GM18867 (cell line): ENCODE results near the gene CDK11B.
"Not testable (repeated sequence)": the region's sequence is repeated elsewhere in the genome, so short reads cannot be mapped to it uniquely, and the experiment has no call there.

ENCODE experiments used
- ATAC-seq: cut with Tn5 transposase; IDR thresholded peaks from one replicate; pipeline ENCODE4 v1.9.1; 2021; ENCODE audit warnings: mild to moderate bottlenecking, moderate library complexity; ENCODE audit not compliant: unreplicated experiment

CDK11B gene

GRCh38 chr1:1600861-1601563 lies 57.8 kb downstream of the CDK11B start:
- ATAC-seq, result no peak

GRCh38 chr1:1599935-1600860 lies 58.6 kb downstream of the CDK11B start, which contains the start of gene FNDC10:
TSS of gene FNDC10 (minus strand) at chr1:1600135. CDS start at chr1:1600015, 120 bp downstream.
- no peak for ATAC-seq

GRCh38 chr1:1599030-1599934 lies 59.5 kb downstream of the CDK11B start:
- no peak for ATAC-seq

- no peak for ATAC-seq
Measured at GRCh38 chr1:1598720-1599029, 60.1 kb downstream of the CDK11B start.

GRCh38 chr1:1598051-1598719 lies 60.6 kb downstream of the CDK11B start:
- no peak for ATAC-seq

GRCh38 chr1:1597275-1597930 lies 61.4 kb downstream of the CDK11B start:
- ATAC-seq, result no peak

- no peak for ATAC-seq
Measured at GRCh38 chr1:1596493-1597274, 62.1 kb downstream of the CDK11B start.

- not testable (repeated sequence) for ATAC-seq
Measured at GRCh38 chr1:1595341-1595740, 63.5 kb downstream of the CDK11B start.

DNA sequence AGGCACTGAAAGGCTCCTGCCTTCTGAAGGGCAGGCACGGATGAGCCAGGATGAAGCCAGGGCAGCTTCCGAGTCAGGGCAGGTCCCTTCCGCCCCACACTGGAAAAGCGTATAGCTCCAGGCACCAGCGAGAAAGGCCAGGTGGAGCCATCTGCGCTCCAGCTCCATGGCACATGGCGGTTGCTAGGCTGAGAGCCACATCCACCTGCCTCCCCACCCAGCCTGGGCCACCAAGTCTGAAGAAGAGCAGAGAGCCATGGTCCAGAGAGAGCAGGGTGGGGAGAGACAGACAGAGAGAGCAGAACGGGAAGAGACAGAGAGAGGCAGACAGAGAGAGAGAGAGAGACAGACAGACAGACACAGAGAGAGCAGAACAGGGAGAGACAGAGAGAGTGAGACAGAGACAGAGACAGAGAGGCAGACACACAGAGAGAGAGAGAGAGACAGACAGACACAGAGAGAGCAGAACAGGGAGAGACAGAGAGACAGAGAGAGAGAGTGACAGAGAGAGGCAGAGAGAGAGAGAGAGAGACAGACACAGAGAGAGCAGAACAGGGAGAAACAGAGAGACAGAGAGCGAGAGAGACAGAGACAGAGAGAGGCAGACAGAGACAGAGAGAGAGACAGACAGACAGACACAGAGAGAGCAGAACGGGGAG lies 64.1 kb downstream of the CDK11B start:
- no peak for ATAC-seq

DNA sequence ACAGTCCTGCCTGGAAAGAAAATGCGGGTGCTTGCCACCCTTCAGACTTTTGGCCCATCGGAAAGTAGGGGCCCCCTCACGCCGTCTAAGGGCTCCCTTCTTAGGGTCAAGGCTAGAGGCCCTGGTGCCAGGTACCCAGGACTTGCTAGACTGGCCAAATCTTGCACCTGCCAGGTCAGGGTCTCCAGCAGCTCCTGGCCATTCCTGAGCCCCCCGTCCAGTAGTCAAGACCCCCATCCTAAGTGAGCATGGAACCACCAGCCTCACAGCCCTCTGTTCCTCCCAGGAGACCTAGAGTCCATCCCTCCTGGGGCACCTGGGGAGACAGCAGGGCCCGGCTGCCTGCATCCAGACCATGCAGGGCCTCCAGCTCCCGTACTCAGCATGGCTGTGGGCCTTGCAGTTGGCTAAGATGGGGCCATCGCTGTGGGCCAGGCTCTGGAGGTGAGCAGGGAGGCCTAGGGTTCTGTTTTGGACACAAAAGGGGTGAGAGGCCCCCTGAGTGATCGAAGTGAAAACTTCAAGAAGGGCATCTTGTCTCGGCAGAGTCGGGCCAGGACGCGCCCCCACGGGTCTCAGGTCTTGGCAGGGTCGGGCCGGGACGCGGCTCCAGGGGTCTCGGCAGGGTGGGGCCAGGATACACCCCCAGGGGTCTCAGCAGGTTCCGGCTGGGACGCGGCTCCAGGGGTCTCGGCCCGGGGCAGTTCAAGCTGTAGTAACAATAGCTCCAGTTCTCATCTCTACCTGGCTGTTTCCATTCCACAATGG lies 64.8 kb downstream of the CDK11B start:
- no peak for ATAC-seq

DNA sequence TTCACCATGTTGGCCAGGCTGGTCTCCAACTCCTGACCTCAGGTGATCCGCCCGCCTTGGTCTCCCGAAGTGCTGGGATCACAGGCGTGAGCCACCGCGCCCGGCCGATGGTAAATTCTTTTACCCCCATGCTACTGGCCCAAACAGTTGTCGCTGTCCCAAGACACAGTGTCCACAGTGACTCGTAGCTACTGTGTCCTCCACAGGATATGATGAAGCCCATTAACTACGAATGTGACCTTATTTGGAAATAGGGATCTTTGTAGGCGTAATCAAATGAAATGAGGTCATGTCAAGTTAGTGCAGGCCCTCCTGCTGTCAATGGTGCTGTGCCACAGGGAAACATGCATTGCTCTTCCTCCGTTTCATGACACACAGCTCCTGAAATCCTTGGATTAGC lies 67.4 kb downstream of the CDK11B start:
- no peak for ATAC-seq
